Epithelial cell of esophagus (primary cell): Measurements from ENCODE around the gene SMAD3.

Source experiments
- DNase-seq: peaks from one replicate; pipeline ENCODE4 v3.0.0; 2010; ENCODE audit warnings: low read depth
- H3K4me3 ChIP-seq: 2 replicates; pipeline ENCODE4 v1.5.1; 2011; ENCODE audit warnings: mild to moderate bottlenecking, low read length, control low read depth
- TF ChIP-seq, protein P1 (sequence below): IDR thresholded peaks from 2 replicates; pipeline ENCODE4 v1.5.1; 2011; ENCODE audit warnings: low read depth, mild to moderate bottlenecking, low read length, control low read depth, inconsistent platforms; ENCODE audit not compliant: insufficient read depth; ENCODE audit errors: missing control alignments

SMAD3 gene

DNA sequence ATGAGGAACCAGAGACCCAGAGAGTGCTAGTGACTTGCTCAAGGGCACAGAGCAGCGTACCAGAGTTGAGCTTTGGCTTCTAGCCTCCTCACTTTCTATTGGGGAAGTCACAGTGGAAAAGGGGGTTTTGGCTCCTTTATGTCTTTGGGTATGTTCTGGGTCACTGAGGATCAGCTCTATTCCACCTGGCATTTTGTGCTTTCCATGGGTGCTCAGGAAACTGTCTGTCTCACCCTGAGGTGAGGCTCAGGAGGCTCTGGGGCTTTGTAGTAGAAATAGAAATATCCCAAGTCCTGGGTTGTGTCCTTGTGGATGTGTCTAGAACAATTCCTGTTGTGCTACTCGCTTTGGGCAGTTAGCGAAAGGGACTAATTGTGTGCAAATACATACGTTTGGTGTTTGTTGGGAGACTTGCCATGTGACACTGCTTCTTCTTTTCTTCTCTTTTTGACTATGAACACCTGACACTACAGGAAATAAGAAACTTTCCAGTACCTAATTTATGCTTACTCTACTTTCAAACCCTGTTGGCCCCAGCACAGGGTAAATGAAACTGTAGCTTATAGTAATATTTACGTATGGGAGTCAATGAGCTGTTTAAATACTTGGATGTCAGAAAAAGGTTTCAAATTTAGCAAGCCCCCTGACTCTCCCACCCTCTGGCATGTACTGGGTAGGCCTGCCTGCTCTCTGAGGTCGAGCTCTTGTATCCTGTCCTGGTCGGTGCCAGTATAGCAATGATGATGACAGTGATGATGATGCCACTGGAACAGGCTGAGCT lies 35.6 kb downstream of the SMAD3 start:
- no peak for DNase-seq
- peak overlapping the region; percentile 12 for H3K4me3 ChIP-seq
- TF ChIP-seq, protein P1, sequence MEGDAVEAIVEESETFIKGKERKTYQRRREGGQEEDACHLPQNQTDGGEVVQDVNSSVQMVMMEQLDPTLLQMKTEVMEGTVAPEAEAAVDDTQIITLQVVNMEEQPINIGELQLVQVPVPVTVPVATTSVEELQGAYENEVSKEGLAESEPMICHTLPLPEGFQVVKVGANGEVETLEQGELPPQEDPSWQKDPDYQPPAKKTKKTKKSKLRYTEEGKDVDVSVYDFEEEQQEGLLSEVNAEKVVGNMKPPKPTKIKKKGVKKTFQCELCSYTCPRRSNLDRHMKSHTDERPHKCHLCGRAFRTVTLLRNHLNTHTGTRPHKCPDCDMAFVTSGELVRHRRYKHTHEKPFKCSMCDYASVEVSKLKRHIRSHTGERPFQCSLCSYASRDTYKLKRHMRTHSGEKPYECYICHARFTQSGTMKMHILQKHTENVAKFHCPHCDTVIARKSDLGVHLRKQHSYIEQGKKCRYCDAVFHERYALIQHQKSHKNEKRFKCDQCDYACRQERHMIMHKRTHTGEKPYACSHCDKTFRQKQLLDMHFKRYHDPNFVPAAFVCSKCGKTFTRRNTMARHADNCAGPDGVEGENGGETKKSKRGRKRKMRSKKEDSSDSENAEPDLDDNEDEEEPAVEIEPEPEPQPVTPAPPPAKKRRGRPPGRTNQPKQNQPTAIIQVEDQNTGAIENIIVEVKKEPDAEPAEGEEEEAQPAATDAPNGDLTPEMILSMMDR = no peak

DNA sequence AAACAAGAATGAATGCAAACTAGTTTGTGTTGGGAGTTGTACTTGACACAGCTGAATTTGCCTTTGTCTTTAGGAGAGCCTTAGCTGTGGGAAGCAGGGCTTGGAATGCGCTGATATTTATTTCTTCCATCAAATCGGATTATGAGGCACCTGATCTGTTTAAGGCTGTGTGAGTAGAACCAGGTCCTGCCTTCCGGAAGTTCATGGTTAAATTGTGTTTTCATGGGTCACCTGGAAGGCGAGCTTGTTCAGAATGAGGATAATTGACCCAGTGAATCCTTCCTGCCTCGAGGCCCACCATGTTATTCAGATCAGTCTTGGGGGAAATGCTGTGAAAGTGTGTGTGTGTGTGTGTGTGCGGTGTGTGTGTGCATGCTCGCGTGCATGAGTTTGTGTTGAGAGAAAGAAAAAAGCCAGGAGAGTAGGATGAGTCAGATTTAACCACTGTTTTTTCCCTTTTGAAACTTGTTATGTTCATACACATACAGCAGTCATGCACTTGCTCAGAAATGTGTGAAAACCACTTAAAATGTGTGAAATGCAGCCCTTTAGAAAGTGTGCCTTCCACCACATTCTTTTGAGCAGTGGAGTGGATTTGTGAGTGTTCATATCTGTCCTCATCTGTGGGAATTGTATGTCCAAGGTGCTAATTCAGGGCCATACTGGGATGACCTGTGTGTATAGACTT lies 36.7 kb downstream of the SMAD3 start:
- peak; percentile 74 for DNase-seq
- TF ChIP-seq, protein P1 = no peak
- H3K4me3 ChIP-seq = peak overlapping the region; percentile 2

DNA sequence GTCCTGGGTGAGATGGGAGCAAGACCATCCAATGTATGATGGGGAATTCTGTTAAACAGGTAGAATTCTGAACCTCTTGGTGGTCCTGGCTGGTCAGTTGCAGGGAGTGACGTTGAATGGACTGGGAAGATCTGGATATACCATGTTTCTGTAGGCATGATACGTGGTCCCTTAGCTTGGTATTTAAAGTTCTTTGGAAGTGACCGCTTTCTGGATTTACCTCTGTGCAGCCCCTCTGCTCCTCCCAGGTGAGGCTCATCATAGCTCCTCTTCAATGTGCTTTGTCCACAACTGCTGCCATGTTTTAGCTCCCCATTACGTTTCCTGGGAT lies 37.2 kb downstream of the SMAD3 start:
- DNase-seq = no peak
- TF ChIP-seq, protein P1 = no peak
- H3K4me3 ChIP-seq = no peak overlapping the region

GRCh38 chr15:67103021-67103420 lies 37.6 kb downstream of the SMAD3 start:
- TF ChIP-seq, protein P1 = no peak
- no peak for DNase-seq
- H3K4me3 ChIP-seq = no peak overlapping the region

DNA sequence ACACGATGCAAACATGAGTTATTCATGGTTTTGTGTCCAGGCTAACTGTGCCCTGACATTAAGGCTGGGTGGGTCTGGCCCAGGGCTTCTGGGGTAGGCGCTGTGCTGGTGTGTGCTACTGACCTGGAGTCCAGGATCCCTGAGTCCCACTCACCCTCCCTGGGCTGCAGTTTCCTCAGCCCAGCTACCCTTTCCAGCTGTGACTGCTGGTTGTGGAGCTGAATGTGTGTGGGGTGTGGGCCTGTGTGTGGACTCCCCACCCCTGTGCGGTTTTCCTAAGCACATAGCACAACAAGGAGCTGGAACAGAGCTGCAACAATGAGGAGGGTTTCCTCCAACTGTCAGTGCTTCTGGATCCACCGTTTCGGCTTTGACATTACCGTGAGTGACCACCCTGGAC lies 38.0 kb downstream of the SMAD3 start:
- no peak for DNase-seq
- no peak overlapping the region for H3K4me3 ChIP-seq
- TF ChIP-seq, protein P1 = no peak

DNA sequence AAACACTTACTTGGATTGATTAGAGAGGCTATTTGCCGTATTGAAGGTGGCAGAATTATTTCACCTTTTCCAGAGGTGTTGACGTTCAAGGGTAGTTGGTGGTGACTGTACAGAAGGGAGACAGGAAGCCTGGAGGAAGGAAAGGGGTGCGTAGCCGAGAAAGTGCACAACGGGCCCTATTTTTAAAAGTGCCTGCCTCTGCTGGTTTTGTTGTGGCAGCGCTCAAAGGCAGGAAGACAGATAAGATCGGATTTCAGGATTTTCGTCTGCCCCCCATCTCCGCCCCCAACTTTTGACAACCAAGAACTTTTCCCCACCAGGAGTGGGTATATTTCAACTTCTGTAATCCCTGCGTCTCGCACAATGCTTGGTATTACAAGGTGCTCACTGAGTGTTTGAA lies 38.5 kb downstream of the SMAD3 start:
- H3K4me3 ChIP-seq = no peak overlapping the region
- TF ChIP-seq, protein P1 = no peak
- DNase-seq = no peak
